ENCODE results near the gene CHD1.

Gene CHD1

GRCh38 chr5:98816582-98817222 lies 112.1 kb downstream of the CHD1 start:
- Mint-ChIP-seq H3K27me3 (no peaks in the 10 kb centered on the region), H3K27ac (no peak overlapping the region), H3K4me3 (no peak overlapping the region), H3K4me1 (no peaks in the 10 kb centered on the region), H3K9me3 (peaks cover 12 to 13% of the 10 kb centered on the region in 2 donors)
- no peak for DNase-seq
- ATAC-seq = no peak

GRCh38 chr5:98813755-98814154 lies 115.1 kb downstream of the CHD1 start:
- H3K9me3 Mint-ChIP-seq = peaks cover 3 to 5% of the 10 kb centered on the region in 2 donors
- no peak overlapping the region for H3K4me3 Mint-ChIP-seq
- peak; percentile 81 for ATAC-seq
- no peak for DNase-seq
- no peaks in the 10 kb centered on the region for H3K27me3 Mint-ChIP-seq
- H3K27ac Mint-ChIP-seq = peak overlapping the region in 1 of 2 donors; percentile 6
- no peaks in the 10 kb centered on the region for H3K4me1 Mint-ChIP-seq

- H3K4me3 Mint-ChIP-seq = no peak overlapping the region
- H3K9me3 Mint-ChIP-seq = peaks cover 21 to 30% of the 10 kb centered on the region in 2 donors
- ATAC-seq (no peak), DNase-seq (no peak)
- no peak overlapping the region for H3K27ac Mint-ChIP-seq
- no peaks in the 10 kb centered on the region for H3K4me1 Mint-ChIP-seq
- no peaks in the 10 kb centered on the region for H3K27me3 Mint-ChIP-seq
These were observed 118.6 kb downstream of the CHD1 start for GRCh38 chr5:98810206-98810605.

GRCh38 chr5:98807806-98808205 lies 121.0 kb downstream of the CHD1 start:
- Mint-ChIP-seq H3K27me3 (no peaks in the 10 kb centered on the region), H3K4me3 (no peak overlapping the region), H3K27ac (no peak overlapping the region), H3K4me1 (no peaks in the 10 kb centered on the region), H3K9me3 (peaks cover 21 to 30% of the 10 kb centered on the region in 2 donors)
- no peak for ATAC-seq
- DNase-seq = no peak

GRCh38 chr5:98805070-98805469 lies 123.7 kb downstream of the CHD1 start:
- no peak overlapping the region for H3K27ac Mint-ChIP-seq

GRCh38 chr5:98804066-98804465 lies 124.7 kb downstream of the CHD1 start:
- no peak overlapping the region for H3K27ac Mint-ChIP-seq
- no peak overlapping the region for H3K4me3 Mint-ChIP-seq
- no peak for ATAC-seq

More at GRCh38 chr5:98805070-98805469, 123.7 kb downstream of the CHD1 start:
- Mint-ChIP-seq H3K4me1 (no peaks in the 10 kb centered on the region), H3K27me3 (no peaks in the 10 kb centered on the region), H3K4me3 (no peak overlapping the region), H3K9me3 (peaks cover 21 to 30% of the 10 kb centered on the region in 2 donors)
- DNase-seq (no peak), ATAC-seq (no peak)

More at GRCh38 chr5:98804066-98804465, 124.7 kb downstream of the CHD1 start:
- no peaks in the 10 kb centered on the region for H3K27me3 Mint-ChIP-seq
- no peak for DNase-seq
- peaks cover 20 to 28% of the 10 kb centered on the region in 2 donors for H3K9me3 Mint-ChIP-seq
- H3K4me1 Mint-ChIP-seq = no peaks in the 10 kb centered on the region

Data from stimulated activated naive CD8-positive, alpha-beta T cell treated with anti-CD3 and anti-CD28 coated beads, Interleukin-15, amount 100 ng/mL, for 72 hours (primary cell).